ENCODE measurements around the gene RRAGB.

DNA sequence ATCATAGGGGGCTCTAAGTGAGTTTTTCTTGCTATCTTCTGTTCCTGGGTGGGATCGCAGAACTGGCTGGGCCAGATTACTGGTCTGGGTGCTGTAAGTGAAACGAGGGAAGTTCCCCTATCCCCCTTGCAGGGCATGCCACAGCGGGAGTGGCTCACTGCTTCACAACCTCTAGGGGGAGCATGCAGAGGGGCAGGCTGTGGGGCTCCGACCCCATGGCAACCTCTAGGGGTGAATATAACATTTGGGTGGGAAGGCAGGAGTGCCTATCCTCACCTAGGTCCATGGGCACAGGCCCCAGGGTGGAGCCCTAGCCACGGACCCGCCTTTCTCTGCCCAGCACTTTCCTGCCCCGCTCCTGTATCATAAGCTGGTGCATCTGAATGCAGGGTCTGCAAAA lies 1.7 kb upstream of the RRAGB start:
- TF ChIP-seq, protein P1, sequence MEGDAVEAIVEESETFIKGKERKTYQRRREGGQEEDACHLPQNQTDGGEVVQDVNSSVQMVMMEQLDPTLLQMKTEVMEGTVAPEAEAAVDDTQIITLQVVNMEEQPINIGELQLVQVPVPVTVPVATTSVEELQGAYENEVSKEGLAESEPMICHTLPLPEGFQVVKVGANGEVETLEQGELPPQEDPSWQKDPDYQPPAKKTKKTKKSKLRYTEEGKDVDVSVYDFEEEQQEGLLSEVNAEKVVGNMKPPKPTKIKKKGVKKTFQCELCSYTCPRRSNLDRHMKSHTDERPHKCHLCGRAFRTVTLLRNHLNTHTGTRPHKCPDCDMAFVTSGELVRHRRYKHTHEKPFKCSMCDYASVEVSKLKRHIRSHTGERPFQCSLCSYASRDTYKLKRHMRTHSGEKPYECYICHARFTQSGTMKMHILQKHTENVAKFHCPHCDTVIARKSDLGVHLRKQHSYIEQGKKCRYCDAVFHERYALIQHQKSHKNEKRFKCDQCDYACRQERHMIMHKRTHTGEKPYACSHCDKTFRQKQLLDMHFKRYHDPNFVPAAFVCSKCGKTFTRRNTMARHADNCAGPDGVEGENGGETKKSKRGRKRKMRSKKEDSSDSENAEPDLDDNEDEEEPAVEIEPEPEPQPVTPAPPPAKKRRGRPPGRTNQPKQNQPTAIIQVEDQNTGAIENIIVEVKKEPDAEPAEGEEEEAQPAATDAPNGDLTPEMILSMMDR (IDR thresholded peaks at IDR 0.05): no peak
- TF ChIP-seq POLR2A (IDR thresholded peaks at IDR 0.05): no peak

Data from lower leg skin (tissue), 3 donors.